Measurements from ENCODE around the gene ADGRL1. TPM values are rescaled to one million over a fixed set of nuclear protein-coding genes. Genes with fewer than 3 reads are reported as not detected.
"Not testable (repeated sequence)": the region's sequence is repeated elsewhere in the genome, so short reads cannot be mapped to it uniquely, and the experiment has no call there.

The ADGRL1 gene
- total RNA-seq, 3 donors from 2014 or later: 11.2 to 14.7 (median 11.6) TPM

- Histone ChIP-seq H3K27me3 (no peaks in the 10 kb centered on the region), H3K4me3 (peak overlapping the region; percentile 26 to 84 (median 66)), H3K27ac (peak overlapping the region; percentile 64 to 76), H3K9me3 (no peaks in the 10 kb centered on the region), H3K4me1 (no peaks in the 10 kb centered on the region), H3K36me3 (no peaks in the 10 kb centered on the region)
- DNase-seq (ENCODE audit: low spot score in 2 of 2): peak in 1 of 2 donors; percentile 35
- intact Hi-C loops (cut with DNase I; ENCODE audit: low total_unique reads): no loop called here
- TF ChIP-seq POLR2A (IDR thresholded peaks at IDR 0.05) (no peak), POLR2AphosphoS5 (IDR thresholded peaks at IDR 0.05) (no peak)
- TF ChIP-seq, protein P1, sequence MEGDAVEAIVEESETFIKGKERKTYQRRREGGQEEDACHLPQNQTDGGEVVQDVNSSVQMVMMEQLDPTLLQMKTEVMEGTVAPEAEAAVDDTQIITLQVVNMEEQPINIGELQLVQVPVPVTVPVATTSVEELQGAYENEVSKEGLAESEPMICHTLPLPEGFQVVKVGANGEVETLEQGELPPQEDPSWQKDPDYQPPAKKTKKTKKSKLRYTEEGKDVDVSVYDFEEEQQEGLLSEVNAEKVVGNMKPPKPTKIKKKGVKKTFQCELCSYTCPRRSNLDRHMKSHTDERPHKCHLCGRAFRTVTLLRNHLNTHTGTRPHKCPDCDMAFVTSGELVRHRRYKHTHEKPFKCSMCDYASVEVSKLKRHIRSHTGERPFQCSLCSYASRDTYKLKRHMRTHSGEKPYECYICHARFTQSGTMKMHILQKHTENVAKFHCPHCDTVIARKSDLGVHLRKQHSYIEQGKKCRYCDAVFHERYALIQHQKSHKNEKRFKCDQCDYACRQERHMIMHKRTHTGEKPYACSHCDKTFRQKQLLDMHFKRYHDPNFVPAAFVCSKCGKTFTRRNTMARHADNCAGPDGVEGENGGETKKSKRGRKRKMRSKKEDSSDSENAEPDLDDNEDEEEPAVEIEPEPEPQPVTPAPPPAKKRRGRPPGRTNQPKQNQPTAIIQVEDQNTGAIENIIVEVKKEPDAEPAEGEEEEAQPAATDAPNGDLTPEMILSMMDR (IDR thresholded peaks at IDR 0.05): no peak
Observed at GRCh38 chr19:14248578-14249011, 42.6 kb upstream of the ADGRL1 start.

DNA sequence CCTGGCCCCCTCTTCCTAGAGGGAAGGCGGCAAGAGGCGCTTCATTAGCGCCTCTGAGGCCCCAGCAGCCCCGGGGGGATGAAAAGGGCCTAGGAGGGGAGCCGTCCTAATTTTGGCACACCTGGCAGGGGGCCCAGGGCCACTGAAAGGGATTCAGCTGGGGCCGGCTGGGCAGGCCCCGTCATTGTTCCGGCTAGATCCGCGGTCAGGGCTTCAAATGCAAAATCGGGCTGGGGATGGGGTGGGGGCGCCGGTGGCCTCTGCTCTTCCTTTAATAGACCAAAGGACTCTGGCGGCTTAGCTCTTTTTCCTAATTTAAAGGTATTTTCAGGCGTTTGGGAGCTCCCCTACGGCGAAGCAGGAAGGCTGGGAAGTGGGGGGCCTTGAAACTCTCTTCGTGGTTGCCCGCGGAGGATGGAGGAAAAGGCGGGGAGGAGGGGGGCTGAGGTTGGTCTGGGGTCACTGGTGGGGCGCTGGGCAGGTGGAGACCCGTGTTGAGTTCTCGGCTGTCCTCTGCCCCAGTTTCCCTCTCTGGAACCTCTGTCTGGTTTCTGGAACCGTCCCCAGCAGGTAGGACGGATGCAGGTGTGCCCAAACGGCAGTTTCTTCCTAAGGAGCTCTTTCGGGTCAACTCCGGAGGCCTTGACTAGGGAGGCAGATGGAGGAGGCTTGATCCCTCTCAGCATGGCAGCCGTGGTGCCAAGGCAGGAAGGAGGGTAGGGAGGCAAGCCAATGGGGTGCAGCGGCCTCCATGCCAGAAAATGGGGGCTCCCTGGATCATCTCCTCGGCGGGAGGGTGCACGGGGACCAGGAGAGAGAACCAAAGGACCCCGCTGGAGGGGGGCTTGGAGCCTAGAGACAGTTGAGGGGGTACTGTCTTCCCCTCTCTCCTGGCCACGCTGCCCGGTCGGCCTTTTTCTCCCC is 41.8 kb upstream of the ADGRL1 start:
- intact Hi-C loops (cut with DNase I; ENCODE audit: low total_unique reads); H3K27me3 ChIP-seq; H3K36me3 ChIP-seq; DNase-seq (ENCODE audit: low spot score in 2 of 2); H3K4me1 ChIP-seq; H3K9me3 ChIP-seq: not testable (repeated sequence)
- peak overlapping the region; percentile 64 to 76 for H3K27ac ChIP-seq
- peak overlapping the region; percentile 26 to 84 (median 66) for H3K4me3 ChIP-seq

DNA sequence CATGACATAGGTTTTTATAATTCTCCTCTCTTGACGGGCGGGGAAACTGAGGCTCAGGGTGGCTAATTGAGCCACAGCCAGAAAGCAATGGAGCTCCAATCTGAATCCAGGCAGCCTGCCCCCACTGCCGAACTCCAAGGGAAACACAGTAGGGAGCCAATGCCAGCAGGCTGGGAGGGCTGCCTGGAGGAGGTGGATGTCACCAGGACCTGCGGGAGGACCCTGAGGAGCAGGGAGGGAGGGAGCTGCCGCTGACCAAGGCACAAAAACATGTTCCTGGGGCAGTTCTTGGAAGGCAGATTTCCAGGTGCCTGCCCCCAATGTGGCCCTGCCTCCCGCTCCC is 41.2 kb upstream of the ADGRL1 start:
- H3K9me3 ChIP-seq; H3K36me3 ChIP-seq; H3K27me3 ChIP-seq; H3K4me1 ChIP-seq; intact Hi-C loops (cut with DNase I; ENCODE audit: low total_unique reads); DNase-seq (ENCODE audit: low spot score in 2 of 2): not testable (repeated sequence)
- peak overlapping the region in 1 of 3 donors; percentile 66 for H3K4me3 ChIP-seq
- peak overlapping the region in 1 of 2 donors; percentile 32 for H3K27ac ChIP-seq

DNA sequence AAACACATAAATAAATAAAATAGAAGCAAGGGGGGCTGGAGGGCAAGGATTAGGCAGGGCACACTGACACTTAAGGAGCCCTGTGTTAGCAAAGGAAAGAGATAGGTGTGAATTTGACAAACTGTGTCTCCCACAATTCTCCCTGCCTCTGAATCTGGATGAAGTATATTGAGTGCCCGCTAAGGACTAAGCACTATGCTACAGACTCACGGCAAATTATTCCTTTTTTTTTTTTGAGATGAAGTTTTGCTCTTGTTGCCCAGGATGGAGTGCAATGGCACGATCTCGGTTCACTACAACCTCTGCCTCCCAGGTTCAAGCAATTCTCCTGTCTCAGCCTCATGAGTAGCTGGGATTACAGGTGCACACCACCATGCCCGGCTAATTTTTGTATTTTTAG is 38.4 kb upstream of the ADGRL1 start:
- DNase-seq (ENCODE audit: low spot score in 2 of 2); H3K27me3 ChIP-seq; intact Hi-C loops (cut with DNase I; ENCODE audit: low total_unique reads); H3K27ac ChIP-seq; H3K36me3 ChIP-seq; H3K4me3 ChIP-seq; H3K9me3 ChIP-seq; H3K4me1 ChIP-seq: not testable (repeated sequence)

DNA sequence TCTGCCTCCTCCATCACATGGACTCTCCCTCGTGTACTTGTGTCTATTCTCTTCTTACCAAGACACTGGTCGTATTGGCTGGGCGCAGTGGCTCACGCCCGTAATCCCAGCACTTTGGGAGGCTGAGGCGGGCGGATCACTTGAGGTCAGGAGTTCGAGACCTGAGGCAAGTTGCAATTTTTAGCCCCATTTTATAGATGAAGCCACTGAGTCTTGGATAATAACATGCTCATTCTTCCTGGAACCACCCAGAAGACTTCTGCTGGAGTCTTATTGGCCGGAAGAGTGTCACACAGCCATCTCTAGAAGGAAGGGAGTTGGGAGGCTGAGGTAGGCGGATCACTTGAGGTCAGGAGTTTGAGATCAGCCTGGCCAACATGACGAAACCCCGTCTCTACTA is 37.7 kb upstream of the ADGRL1 start:
- H3K9me3 ChIP-seq; H3K27me3 ChIP-seq; H3K27ac ChIP-seq; H3K4me1 ChIP-seq; H3K36me3 ChIP-seq; H3K4me3 ChIP-seq; intact Hi-C loops (cut with DNase I; ENCODE audit: low total_unique reads); DNase-seq (ENCODE audit: low spot score in 2 of 2): not testable (repeated sequence)

GRCh38 chr19:14237014-14237941 is 31.3 kb upstream of the ADGRL1 start:
- DNase-seq (ENCODE audit: low spot score in 2 of 2): no peak
- H3K9me3 ChIP-seq: no peaks in the 10 kb centered on the region
- no peak overlapping the region for H3K4me3 ChIP-seq
- H3K36me3 ChIP-seq: no peaks in the 10 kb centered on the region
- intact Hi-C loops (cut with DNase I; ENCODE audit: low total_unique reads): no loop called here
- no peak overlapping the region for H3K27ac ChIP-seq
- no peaks in the 10 kb centered on the region for H3K27me3 ChIP-seq
- H3K4me1 ChIP-seq: no peaks in the 10 kb centered on the region
- TF ChIP-seq, protein P1 (IDR thresholded peaks at IDR 0.05): no peak
- TF ChIP-seq POLR2AphosphoS5 (IDR thresholded peaks at IDR 0.05) (no peak), POLR2A (IDR thresholded peaks at IDR 0.05) (no peak)

GRCh38 chr19:14232945-14233344 is 27.0 kb upstream of the ADGRL1 start:
- H3K4me3 ChIP-seq; DNase-seq (ENCODE audit: low spot score in 2 of 2); H3K36me3 ChIP-seq; H3K27me3 ChIP-seq; H3K9me3 ChIP-seq; H3K27ac ChIP-seq; intact Hi-C loops (cut with DNase I; ENCODE audit: low total_unique reads); H3K4me1 ChIP-seq: not testable (repeated sequence)

DNA sequence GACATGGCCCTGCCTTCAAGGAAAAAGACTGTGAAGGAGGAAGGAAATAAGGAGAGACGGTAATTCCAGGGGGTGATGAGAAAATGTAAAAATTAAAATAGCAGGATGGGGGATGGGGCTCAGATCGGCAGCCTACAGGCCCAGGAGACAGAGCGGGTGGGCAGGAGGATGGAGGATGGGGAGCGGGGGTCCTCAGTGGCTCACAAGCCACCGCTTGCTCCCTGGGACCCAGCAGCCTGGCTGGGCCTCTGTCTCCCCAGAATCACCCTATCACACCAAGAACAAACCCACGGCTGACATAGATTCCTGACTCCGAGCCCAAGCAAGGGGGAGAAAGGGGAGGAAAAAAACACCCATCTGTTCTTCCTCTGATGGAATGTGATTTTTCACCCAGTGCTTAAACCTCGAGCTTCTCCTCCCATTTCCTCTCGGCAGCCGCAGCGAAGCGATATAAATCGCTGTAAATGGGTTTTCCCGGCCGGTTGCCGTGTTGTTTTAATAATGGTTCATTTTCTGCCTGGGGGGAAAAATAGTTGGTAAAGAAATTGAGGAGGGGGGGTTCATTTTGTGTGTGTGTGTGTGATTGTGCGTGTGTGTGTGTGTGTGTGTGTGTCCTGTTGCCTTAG is 22.6 kb upstream of the ADGRL1 start:
- intact Hi-C loops (cut with DNase I; ENCODE audit: low total_unique reads); H3K4me1 ChIP-seq; H3K9me3 ChIP-seq; DNase-seq (ENCODE audit: low spot score in 2 of 2); H3K27me3 ChIP-seq; H3K36me3 ChIP-seq: not testable (repeated sequence)
- Histone ChIP-seq H3K27ac (peak overlapping the region in 1 of 2 donors; percentile 61), H3K4me3 (peak overlapping the region in 2 of 3 donors; percentile 2 to 33)

- H3K27me3 ChIP-seq; H3K4me3 ChIP-seq; intact Hi-C loops (cut with DNase I; ENCODE audit: low total_unique reads): not testable (repeated sequence)
Observed at GRCh38 chr19:14226498-14226897, 20.5 kb upstream of the ADGRL1 start.

More at GRCh38 chr19:14226498-14226897, 20.5 kb upstream of the ADGRL1 start:
- not testable (repeated sequence) for H3K9me3 ChIP-seq; H3K27ac ChIP-seq; H3K4me1 ChIP-seq; H3K36me3 ChIP-seq; DNase-seq (ENCODE audit: low spot score in 2 of 2)

All from breast epithelium (tissue), 4 donors.